Tibial artery (tissue), 4 donors: ENCODE data around the gene ORC6.
A peak's percentile ranks its signal among the peaks of the same experiment; 100 is the strongest.

Source experiments
- DNase-seq, 2 donors: peaks; one replicate each; pipeline ENCODE4 v3.0.0-alpha.2; 2019
- H3K27ac ChIP-seq, 2 donors: fragments of 200-600 bp; sonication (generic) in 1 of 2; 1 replicate in 1 of 2; 2 replicates in 1 of 2; pipeline ENCODE4 v1.5.1; 2018 to 2019; ENCODE audit warnings: mild to moderate bottlenecking in 1 of 2
- H3K27me3 ChIP-seq, 2 donors: fragments of 200-600 bp; sonication (generic) in 1 of 2; one replicate each; pipeline versions ENCODE4 v1.5.1 to v1.6.0; 2016 to 2019
- H3K36me3 ChIP-seq, 3 donors: fragments of 200-600 bp; sonication (generic) in 2 of 3; one replicate each; pipeline ENCODE4 v1.5.1; 2016 to 2019; ENCODE audit warnings: mild to moderate bottlenecking in 2 of 3
- H3K4me1 ChIP-seq, 4 donors: fragments of 200-600 bp; sonication (generic) in 2 of 4; 1 replicate in 3 of 4; 2 replicates in 1 of 4; pipeline ENCODE4 v1.5.1; 2016 to 2019
- H3K4me3 ChIP-seq, 2 donors: fragments of 200-600 bp; sonication (generic) in 1 of 2; 1 replicate in 1 of 2; 2 replicates in 1 of 2; pipeline ENCODE4 v1.5.1; 2018 to 2019; ENCODE audit warnings: mild to moderate bottlenecking in 2 of 2
- H3K9me3 ChIP-seq, 3 donors: fragments of 200-600 bp; sonication (generic) in 1 of 3; one replicate each; pipeline ENCODE4 v1.5.1; 2016 to 2019
- CTCF ChIP-seq, 2 experiments: fragments of 200-600 bp in 1 of 2; fragments of 450-650 bp in 1 of 2; IDR thresholded peaks; one replicate each; pipeline ENCODE4 v1.5.1; 2017 to 2019; ENCODE audit warnings: antibody characterized with exemption in 2 of 2, mild to moderate bottlenecking in 1 of 2, moderate library complexity in 1 of 2
- intact Hi-C: fragments of 100-400 bp; cut with DNase I; formaldehyde crosslinking; loops from one replicate; pipeline ENCODE4 v1.15.0; 2023; ENCODE audit warnings: low total_unique reads

ORC6 gene

DNA sequence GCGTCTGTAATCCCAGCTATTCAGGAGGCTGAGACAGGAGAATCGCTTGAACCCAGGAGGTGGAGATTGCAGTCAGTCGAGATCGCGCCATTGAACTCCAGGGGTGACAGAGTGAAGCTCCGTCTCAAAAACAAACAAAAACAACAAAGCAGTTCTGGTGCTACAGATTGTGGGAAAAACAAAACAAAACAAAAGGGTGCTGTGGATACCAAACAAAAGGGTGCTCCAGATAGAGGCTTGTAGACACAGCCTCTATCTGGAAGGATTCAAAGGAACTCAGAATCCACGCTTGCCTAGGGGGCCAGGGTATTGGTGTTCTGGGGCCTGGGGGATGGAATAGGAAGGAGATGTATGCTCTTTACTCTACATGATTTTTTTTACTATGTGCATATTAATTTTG lies 56.2 kb downstream of the ORC6 start:
- no peak overlapping the region for H3K4me3 ChIP-seq
- intact Hi-C loops, result no loop called here

DNA sequence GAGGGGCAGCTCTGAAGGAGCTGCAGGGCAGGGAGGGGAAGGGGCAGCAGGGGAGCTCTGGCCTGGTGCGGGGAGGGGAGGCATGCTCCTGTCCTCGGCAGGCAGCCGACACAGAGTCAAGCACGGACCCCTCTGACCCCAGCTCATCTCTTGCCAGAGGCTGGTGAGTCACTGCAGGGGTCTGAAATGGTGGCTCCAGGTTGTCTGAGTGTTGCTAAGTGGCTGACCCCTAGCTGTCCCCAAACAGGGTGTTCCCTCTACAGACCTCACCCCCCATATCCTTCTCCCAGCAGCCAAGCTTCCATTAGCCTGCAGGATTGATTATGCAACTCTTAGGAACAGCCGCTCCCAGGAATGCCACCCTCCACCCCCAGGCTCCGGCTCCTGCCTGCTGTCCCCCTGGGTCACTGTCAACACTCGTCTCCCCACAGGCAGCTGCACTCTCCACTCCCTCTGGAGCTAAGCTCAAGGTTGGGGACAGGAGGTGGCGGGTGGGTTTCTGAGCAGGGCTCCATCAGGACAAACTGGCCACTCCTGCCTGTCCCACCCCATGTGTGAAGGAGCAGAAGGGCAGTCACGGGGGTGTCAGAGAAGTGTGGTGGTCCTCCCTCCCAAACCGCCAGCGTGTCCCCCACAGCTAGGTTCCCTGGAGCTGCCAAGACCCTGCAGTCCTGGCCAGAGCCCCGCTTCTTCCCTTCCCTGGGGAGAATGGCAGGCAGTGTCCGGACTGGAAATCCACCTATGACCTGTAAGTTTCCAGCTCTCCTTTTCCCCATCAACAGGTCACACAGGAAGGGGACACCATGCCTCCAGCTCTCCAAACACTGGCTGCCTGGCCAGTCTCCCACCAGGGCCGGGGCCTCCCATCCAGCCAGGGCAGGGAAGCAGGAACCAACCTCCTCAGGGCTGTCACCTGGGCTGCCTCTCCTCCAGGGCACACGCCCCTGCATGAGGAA lies 57.6 kb downstream of the ORC6 start:
- no peak for TF ChIP-seq CTCF (IDR thresholded peaks at IDR 0.05)
- H3K36me3 ChIP-seq, result no peaks in the 10 kb centered on the region
- intact Hi-C loops, result no loop called here
- DNase-seq, result peak in 1 of 2 donors; percentile 58
- no peak overlapping the region for H3K4me3 ChIP-seq
- no peaks in the 10 kb centered on the region for H3K27me3 ChIP-seq
- H3K4me1 ChIP-seq, result peaks cover 0 to 18% (median 8%) of the 10 kb centered on the region in 4 donors
- H3K9me3 ChIP-seq, result no peaks in the 10 kb centered on the region
- H3K27ac ChIP-seq, result no peak overlapping the region

More for the DNA sequence above, 56.2 kb downstream of the ORC6 start:
- DNase-seq, result peak in 1 of 2 donors; percentile 23
- Histone ChIP-seq H3K27ac (no peak overlapping the region), H3K36me3 (no peaks in the 10 kb centered on the region), H3K9me3 (no peaks in the 10 kb centered on the region), H3K27me3 (no peaks in the 10 kb centered on the region), H3K4me1 (peaks cover 0 to 18% (median 8%) of the 10 kb centered on the region in 4 donors)
- TF ChIP-seq CTCF (IDR thresholded peaks at IDR 0.05), result no peak
